Fibroblast of lung (primary cell): ENCODE measurements around the gene TOPAZ1. TPM values are rescaled to one million over a fixed set of nuclear protein-coding genes. Genes with fewer than 3 reads are reported as not detected.
A peak's percentile ranks its signal among the peaks of the same experiment; 100 is the strongest.

Experiments used
- DNase-seq, 2 donors: peaks; one replicate each; pipeline versions ENCODE4 v3.0.0 to v3.0.0-alpha.2; 2010; ENCODE audit warnings: low read depth in 2 of 2
- H2AFZ ChIP-seq: 2 replicates; pipeline ENCODE4 v1.5.1; 2012; ENCODE audit warnings: low read length, control low read depth, inconsistent platforms
- H3K27ac ChIP-seq: 2 replicates; pipeline ENCODE4 v1.5.1; 2011; ENCODE audit warnings: low read length, control low read depth; ENCODE audit not compliant: insufficient read depth
- H3K27me3 ChIP-seq: 2 replicates; pipeline ENCODE4 v1.5.1; 2011; ENCODE audit warnings: mild to moderate bottlenecking, low read length; ENCODE audit not compliant: control insufficient read depth, insufficient read depth
- H3K36me3 ChIP-seq: 2 replicates; pipeline ENCODE4 v1.5.1; 2011; ENCODE audit warnings: low read length; ENCODE audit not compliant: control insufficient read depth, insufficient read depth
- H3K4me1 ChIP-seq: 2 replicates; pipeline ENCODE4 v1.5.1; 2011; ENCODE audit warnings: low read length; ENCODE audit not compliant: control insufficient read depth, insufficient read depth; ENCODE audit errors: extremely low read depth
- H3K4me2 ChIP-seq: 2 replicates; pipeline ENCODE4 v1.5.1; 2011; ENCODE audit warnings: low read length, control low read depth; ENCODE audit not compliant: insufficient read depth; ENCODE audit errors: extremely low read depth
- H3K4me3 ChIP-seq, 4 experiments: fragments of 200-600 bp in 1 of 4; sonication (generic) in 1 of 4; replicated peaks in 1 of 4; 2 replicates each; pipeline ENCODE4 v1.5.1; 2011 to 2016; ENCODE audit warnings: low read length in 4 of 4, low read depth in 3 of 4, mild to moderate bottlenecking in 3 of 4, control low read depth in 2 of 4, inconsistent platforms in 1 of 4, mixed read lengths in 1 of 4; ENCODE audit not compliant: insufficient read depth in 1 of 4; ENCODE audit errors: control extremely low read depth in 1 of 4
- H3K79me2 ChIP-seq: 2 replicates; pipeline ENCODE4 v1.5.1; 2012; ENCODE audit warnings: mild to moderate bottlenecking, low read length, inconsistent platforms; ENCODE audit not compliant: control insufficient read depth, insufficient read depth
- H3K9ac ChIP-seq: 2 replicates; pipeline ENCODE4 v1.5.1; 2011; ENCODE audit warnings: mild to moderate bottlenecking, low read length, control low read depth; ENCODE audit not compliant: insufficient read depth
- H3K9me3 ChIP-seq: 2 replicates; pipeline ENCODE4 v1.5.1; 2012; ENCODE audit warnings: low read depth, low read length; ENCODE audit not compliant: control insufficient read depth, insufficient read depth
- H4K20me1 ChIP-seq: 2 replicates; pipeline ENCODE4 v1.5.1; 2011; ENCODE audit warnings: low read length; ENCODE audit not compliant: control insufficient read depth, insufficient read depth; ENCODE audit errors: extremely low read depth
- EZH2 ChIP-seq: IDR thresholded peaks from 2 replicates; pipeline ENCODE4 v1.5.1; 2012; ENCODE audit warnings: low read length, control low read depth, mild to moderate bottlenecking; ENCODE audit errors: missing control alignments
- polyA plus RNA-seq, 2 donors: library from polyadenylated mRNA; depleted of rRNA in 1 of 2; stranded (reverse) in 1 of 2; unstranded in 1 of 2; fragments of >200 nt; gene quantifications; 2 replicates each; pipeline ENCODE4 v1.2.1, GENCODE V29; 2011 to 2012; ENCODE audit warnings: missing spikeins in 1 of 2
- total RNA-seq: library from RNA; depleted of rRNA; stranded (reverse); fragments of >200 nt; gene quantifications from 2 replicates; pipeline ENCODE4 v1.2.1, GENCODE V29; 2014
- TF ChIP-seq, protein P1 (sequence below), 2 donors: IDR thresholded peaks in 1 of 2; conservative IDR thresholded peaks in 1 of 2; 1 replicate in 1 of 2; 2 replicates in 1 of 2; pipeline ENCODE4 v1.5.1; 2011 to 2012; ENCODE audit warnings: low read length in 2 of 2, control low read depth in 1 of 2, inconsistent platforms in 1 of 2, low read depth in 1 of 2, mild to moderate bottlenecking in 1 of 2

The TOPAZ1 gene
- total and polyA plus RNA-seq, 2 donors (not counting 1 experiment from before 2014, with no cell fraction given) = not detected

GRCh38 chr3:44338010-44338827 is 96.5 kb downstream of the TOPAZ1 start, which contains the start of gene TCAIM:
Gene TCAIM (plus strand): TSS chr3:44338766. CDS start chr3:44354783, 16,017 bp downstream.
- Histone ChIP-seq H4K20me1 (no peaks in the 10 kb centered on the region), H3K9ac (peak within 1 kb of the TSS; percentile 76), H3K9me3 (no peaks in the 10 kb centered on the region), H3K36me3 (no peaks in the 10 kb centered on the region), H3K4me3 (peak within 1 kb of the TSS; percentile 77 to 97 (median 86)), H3K79me2 (peaks cover 17% of the 10 kb centered on the region), H3K4me1 (peaks cover 10% of the 10 kb centered on the region), H3K27me3 (no peaks in the 10 kb centered on the region), H3K4me2 (peak within 1 kb of the TSS; percentile 29), H3K27ac (peak within 1 kb of the TSS; percentile 79), H2AFZ (peak within 1 kb of the TSS; percentile 84)
- TF ChIP-seq, protein P1, sequence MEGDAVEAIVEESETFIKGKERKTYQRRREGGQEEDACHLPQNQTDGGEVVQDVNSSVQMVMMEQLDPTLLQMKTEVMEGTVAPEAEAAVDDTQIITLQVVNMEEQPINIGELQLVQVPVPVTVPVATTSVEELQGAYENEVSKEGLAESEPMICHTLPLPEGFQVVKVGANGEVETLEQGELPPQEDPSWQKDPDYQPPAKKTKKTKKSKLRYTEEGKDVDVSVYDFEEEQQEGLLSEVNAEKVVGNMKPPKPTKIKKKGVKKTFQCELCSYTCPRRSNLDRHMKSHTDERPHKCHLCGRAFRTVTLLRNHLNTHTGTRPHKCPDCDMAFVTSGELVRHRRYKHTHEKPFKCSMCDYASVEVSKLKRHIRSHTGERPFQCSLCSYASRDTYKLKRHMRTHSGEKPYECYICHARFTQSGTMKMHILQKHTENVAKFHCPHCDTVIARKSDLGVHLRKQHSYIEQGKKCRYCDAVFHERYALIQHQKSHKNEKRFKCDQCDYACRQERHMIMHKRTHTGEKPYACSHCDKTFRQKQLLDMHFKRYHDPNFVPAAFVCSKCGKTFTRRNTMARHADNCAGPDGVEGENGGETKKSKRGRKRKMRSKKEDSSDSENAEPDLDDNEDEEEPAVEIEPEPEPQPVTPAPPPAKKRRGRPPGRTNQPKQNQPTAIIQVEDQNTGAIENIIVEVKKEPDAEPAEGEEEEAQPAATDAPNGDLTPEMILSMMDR (conservative IDR thresholded peaks at IDR 0.05 in 1 of 2, IDR thresholded peaks at IDR 0.05 in 1 of 2; ENCODE audit: low read depth in 1 of 2, low read length in 2 of 2) = no peak
- TF ChIP-seq EZH2 = no peak
- peak; percentile 95 to 98 for DNase-seq

- H3K9me3 ChIP-seq = no peaks in the 10 kb centered on the region
- H3K9ac ChIP-seq = peak overlapping the region; percentile 76
- peak overlapping the region; percentile 77 to 97 (median 86) for H3K4me3 ChIP-seq
- peak overlapping the region; percentile 79 for H3K27ac ChIP-seq
- H3K4me1 ChIP-seq = peaks cover 10% of the 10 kb centered on the region
- H3K4me2 ChIP-seq = peak overlapping the region; percentile 29
- H3K27me3 ChIP-seq = no peaks in the 10 kb centered on the region
- H2AFZ ChIP-seq = peak overlapping the region; percentile 61
- H4K20me1 ChIP-seq = no peaks in the 10 kb centered on the region
- TF ChIP-seq, protein P1 (conservative IDR thresholded peaks at IDR 0.05 in 1 of 2, IDR thresholded peaks at IDR 0.05 in 1 of 2; ENCODE audit: low read depth in 1 of 2, low read length in 2 of 2) = no peak
- TF ChIP-seq EZH2 = no peak
- peaks cover 17% of the 10 kb centered on the region for H3K79me2 ChIP-seq
- no peak for DNase-seq
- no peaks in the 10 kb centered on the region for H3K36me3 ChIP-seq
These were observed 97.1 kb downstream of the TOPAZ1 start for GRCh38 chr3:44338828-44339127.

- peak overlapping the region; percentile 77 to 97 (median 86) for H3K4me3 ChIP-seq
- no peaks in the 10 kb centered on the region for H4K20me1 ChIP-seq
- TF ChIP-seq, protein P1 (conservative IDR thresholded peaks at IDR 0.05 in 1 of 2, IDR thresholded peaks at IDR 0.05 in 1 of 2; ENCODE audit: low read depth in 1 of 2, low read length in 2 of 2) = no peak
- no peak for TF ChIP-seq EZH2
- H3K79me2 ChIP-seq = peaks cover 17% of the 10 kb centered on the region
- peak overlapping the region; percentile 29 for H3K4me2 ChIP-seq
- H3K27ac ChIP-seq = peak overlapping the region; percentile 79
- peaks cover 10% of the 10 kb centered on the region for H3K4me1 ChIP-seq
- no peaks in the 10 kb centered on the region for H3K9me3 ChIP-seq
- no peaks in the 10 kb centered on the region for H3K27me3 ChIP-seq
- peak overlapping the region; percentile 76 for H3K9ac ChIP-seq
- DNase-seq = no peak
- H2AFZ ChIP-seq = no peak overlapping the region
- H3K36me3 ChIP-seq = no peaks in the 10 kb centered on the region
These were observed 97.7 kb downstream of the TOPAZ1 start for GRCh38 chr3:44339181-44340057.
